Neural progenitor cell (in vitro differentiated cells): ENCODE results near the gene TUSC2.

Source experiments
- EZH2 ChIP-seq: fragments of 200-600 bp; sonication (generic); IDR thresholded peaks from 2 replicates; pipeline ENCODE4 v1.6.1; 2017; ENCODE audit warnings: antibody characterized with exemption, mild to moderate bottlenecking, moderate library complexity
- TF ChIP-seq, protein P1 (sequence below): fragments of 200-600 bp; sonication (generic); IDR thresholded peaks from 2 replicates; pipeline ENCODE4 v1.5.1; 2017; ENCODE audit warnings: antibody characterized with exemption, mild to moderate bottlenecking

DNA sequence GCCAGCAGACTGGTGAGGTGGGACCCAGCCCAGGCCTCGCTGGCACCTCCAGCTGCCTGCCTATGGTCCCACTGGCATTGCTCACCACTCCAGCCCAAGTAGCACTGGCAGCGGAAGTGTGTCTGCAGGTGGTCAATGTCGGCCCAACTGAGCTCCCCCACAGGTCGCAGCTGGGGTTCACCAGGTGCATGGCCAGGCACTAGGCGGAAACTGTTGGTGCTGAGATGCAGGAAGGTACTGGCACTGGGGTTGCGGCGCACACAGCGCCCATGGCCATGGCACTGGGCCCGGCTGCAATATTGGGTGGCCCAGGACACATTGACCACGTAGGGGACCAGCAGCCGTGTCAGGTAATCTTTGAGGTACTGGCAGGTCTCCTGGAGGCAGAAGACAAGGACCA lies 9.9 kb downstream of the TUSC2 start:
- no peak for TF ChIP-seq EZH2
- TF ChIP-seq, protein P1, sequence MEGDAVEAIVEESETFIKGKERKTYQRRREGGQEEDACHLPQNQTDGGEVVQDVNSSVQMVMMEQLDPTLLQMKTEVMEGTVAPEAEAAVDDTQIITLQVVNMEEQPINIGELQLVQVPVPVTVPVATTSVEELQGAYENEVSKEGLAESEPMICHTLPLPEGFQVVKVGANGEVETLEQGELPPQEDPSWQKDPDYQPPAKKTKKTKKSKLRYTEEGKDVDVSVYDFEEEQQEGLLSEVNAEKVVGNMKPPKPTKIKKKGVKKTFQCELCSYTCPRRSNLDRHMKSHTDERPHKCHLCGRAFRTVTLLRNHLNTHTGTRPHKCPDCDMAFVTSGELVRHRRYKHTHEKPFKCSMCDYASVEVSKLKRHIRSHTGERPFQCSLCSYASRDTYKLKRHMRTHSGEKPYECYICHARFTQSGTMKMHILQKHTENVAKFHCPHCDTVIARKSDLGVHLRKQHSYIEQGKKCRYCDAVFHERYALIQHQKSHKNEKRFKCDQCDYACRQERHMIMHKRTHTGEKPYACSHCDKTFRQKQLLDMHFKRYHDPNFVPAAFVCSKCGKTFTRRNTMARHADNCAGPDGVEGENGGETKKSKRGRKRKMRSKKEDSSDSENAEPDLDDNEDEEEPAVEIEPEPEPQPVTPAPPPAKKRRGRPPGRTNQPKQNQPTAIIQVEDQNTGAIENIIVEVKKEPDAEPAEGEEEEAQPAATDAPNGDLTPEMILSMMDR = no peak
